BJ (cell line): ENCODE results near the gene FBLN5. TPM values are rescaled to one million over a fixed set of nuclear protein-coding genes. Genes with fewer than 3 reads are reported as not detected.

Experiments
- CTCF ChIA-PET: fragments of 350-600 bp; formaldehyde crosslinking; extraction: SDS; loops from one replicate; lab custom pipeline; 2021; ENCODE audit warnings: antibody characterized with exemption, inconsistent platforms; lab: Yijun Ruan, JAX
- POLR2A ChIA-PET: fragments of 300-600 bp; sonication (Branson Sonifier 250); formaldehyde crosslinking; extraction: SDS; loops from one replicate; lab custom pipeline; 2021; ENCODE audit warnings: antibody characterized with exemption; lab: Charles Lee
- DNase-seq: peaks from one replicate; pipeline ENCODE4 v3.0.0-alpha.2; 2011; ENCODE audit warnings: low read depth
- H3K27me3 ChIP-seq: 2 replicates; pipeline ENCODE4 v1.6.0; 2011; ENCODE audit warnings: low read length; ENCODE audit not compliant: control insufficient read depth, insufficient read depth
- H3K36me3 ChIP-seq: 2 replicates; pipeline ENCODE4 v1.5.1; 2011; ENCODE audit warnings: low read length; ENCODE audit not compliant: control insufficient read depth, insufficient read depth
- H3K4me3 ChIP-seq: 2 replicates; pipeline ENCODE4 v1.5.1; 2011; ENCODE audit warnings: low read depth, mild to moderate bottlenecking, control low read depth, low read length
- CTCF ChIP-seq: IDR thresholded peaks from 2 replicates; pipeline ENCODE4 v1.5.1; 2011; ENCODE audit warnings: low read depth, mild to moderate bottlenecking, control low read depth, inconsistent platforms, low read length, moderate library complexity; ENCODE audit not compliant: insufficient read depth
- polyA plus RNA-seq: library from polyadenylated mRNA; depleted of rRNA; stranded (reverse); fragments of >200 nt; gene quantifications from 2 replicates; pipeline ENCODE4 v1.2.3, GENCODE V29; 2011

FBLN5 gene
- polyA plus RNA-seq, 1 experiment: 158 TPM

DNA sequence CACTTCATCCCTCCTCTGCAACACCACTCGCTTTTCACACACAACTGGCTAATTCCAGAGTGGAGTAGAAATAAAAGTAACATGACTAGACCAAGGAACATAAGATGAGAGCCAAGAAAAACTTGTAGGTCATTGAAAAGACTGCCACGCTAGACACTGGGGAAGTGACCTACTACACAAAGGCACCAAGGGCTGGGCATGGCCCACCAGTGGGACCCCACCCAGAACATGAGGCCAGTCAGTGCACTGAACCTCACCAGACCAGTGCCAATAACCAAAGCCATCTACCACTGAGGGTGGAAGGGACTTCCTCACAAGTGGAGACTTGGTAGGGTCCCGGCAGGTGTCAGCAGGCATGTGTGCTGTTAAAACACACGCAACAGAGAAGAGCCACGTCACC is 19.7 kb downstream of the FBLN5 start:
- CTCF ChIA-PET: interaction anchor here (1.4 kb wide), 1 partner anchor 8 kb away, joined by 3 read pairs; no protein-coding TSS in a partner anchor
- POLR2A ChIA-PET: no interaction called here
- TF ChIP-seq CTCF: no peak
- DNase-seq: no peak
- H3K27me3 ChIP-seq: no peaks in the 10 kb centered on the region
- H3K4me3 ChIP-seq: no peak overlapping the region
- peaks cover 19% of the 10 kb centered on the region for H3K36me3 ChIP-seq

- CTCF ChIA-PET: interaction anchor here (0.7 kb wide), 1 partner anchor 9 kb away, joined by 4 read pairs; no protein-coding TSS in a partner anchor
- POLR2A ChIA-PET: no interaction called here
- no peaks in the 10 kb centered on the region for H3K27me3 ChIP-seq
- peaks cover 18% of the 10 kb centered on the region for H3K36me3 ChIP-seq
- no peak for TF ChIP-seq CTCF
- DNase-seq: no peak
- H3K4me3 ChIP-seq: no peak overlapping the region
Measured at GRCh38 chr14:91927191-91927590, 20.3 kb downstream of the FBLN5 start.

DNA sequence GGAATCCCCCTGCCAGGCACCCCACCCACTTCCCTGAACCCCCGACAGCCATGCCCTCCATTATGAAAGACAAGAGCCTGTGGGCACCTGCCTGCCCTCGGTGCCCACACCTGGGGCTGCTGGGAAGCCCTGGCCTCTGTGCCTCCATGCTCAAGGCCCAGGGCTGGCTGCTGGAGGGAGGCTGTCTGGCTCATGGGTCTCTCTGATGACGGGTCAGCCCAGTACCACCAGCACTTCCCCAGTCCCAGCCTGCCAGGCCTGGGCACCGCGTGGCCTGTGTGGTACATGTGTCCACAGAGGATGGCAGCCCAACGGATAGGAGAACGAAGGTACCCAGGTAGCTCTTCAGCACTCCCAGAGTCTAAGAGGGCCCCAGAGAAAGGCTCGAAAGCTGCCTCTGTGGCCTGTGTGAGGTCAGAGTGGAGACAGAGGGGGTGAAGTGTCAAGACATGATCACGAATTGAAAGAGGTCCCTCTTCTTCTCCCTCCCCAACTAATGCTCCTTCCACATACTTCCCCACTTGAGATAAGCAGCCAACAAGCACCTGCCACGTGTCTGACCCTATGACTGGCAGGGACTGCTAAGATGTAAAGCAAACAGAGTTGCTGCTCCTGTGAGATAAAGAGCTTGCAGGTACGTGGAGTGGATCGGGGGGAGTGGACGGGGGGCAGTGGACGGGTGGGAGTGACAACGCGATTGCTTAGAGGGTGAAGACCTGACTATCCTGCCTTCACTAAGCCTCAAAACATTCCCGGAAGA is 21.2 kb downstream of the FBLN5 start:
- POLR2A ChIA-PET: no interaction called here

GRCh38 chr14:91925727-91926121 is 21.8 kb downstream of the FBLN5 start:
- H3K36me3 ChIP-seq: peaks cover 11% of the 10 kb centered on the region
- no peak for DNase-seq
- no peak overlapping the region for H3K4me3 ChIP-seq
- TF ChIP-seq CTCF: no peak
- POLR2A ChIA-PET: no interaction called here
- H3K27me3 ChIP-seq: no peaks in the 10 kb centered on the region
- CTCF ChIA-PET: interaction anchor here (1.3 kb wide), 1 partner anchor 71 kb away, joined by 3 read pairs; no protein-coding TSS in a partner anchor

More for the DNA sequence above, 21.2 kb downstream of the FBLN5 start:
- no peak for TF ChIP-seq CTCF
- no peak overlapping the region for H3K4me3 ChIP-seq
- H3K36me3 ChIP-seq: peaks cover 13% of the 10 kb centered on the region
- no peaks in the 10 kb centered on the region for H3K27me3 ChIP-seq
- CTCF ChIA-PET: no interaction called here
- no peak for DNase-seq

DNA sequence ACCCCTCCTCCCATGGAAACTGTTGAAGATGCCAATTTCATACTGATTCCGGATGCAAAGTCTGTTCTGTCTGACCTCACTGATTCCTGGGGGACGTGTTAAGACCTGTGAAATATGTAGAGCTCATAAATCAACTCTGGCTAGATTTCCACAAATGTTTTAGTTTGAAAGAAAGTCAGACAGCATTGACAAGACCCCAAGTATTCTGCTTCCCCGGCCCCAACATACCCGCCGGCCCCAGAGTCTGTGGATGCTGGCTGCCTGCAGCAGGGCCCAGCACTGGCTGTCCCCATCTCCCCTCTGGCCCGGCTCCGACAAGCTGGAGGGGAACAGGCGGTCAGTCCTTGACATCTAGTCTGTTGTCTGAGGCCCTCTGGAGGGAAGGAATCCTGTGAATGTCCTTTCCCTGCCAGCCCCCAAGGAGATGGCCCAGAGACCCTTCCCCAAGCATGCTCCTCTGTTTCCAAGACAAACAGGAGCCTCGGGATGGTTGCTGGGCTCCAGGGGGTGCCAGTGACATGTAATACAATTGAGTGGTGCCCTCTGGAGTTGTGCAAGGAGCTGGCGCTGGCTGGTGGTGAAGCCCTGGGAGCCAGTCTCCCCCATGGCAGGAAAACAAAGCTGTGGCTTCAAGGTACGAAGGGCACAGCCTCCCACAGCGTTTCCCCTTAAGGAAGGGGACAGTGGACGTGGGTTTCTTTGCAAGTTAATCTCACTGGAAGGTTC is 22.3 kb downstream of the FBLN5 start:
- no peak for DNase-seq
- POLR2A ChIA-PET: no interaction called here
- CTCF ChIA-PET: interaction anchor here (0.6 to 1.3 kb wide), 2 partner anchors 72 to 293 kb away, joined by 3 read pairs; no protein-coding TSS in a partner anchor

More for the DNA sequence above, 22.3 kb downstream of the FBLN5 start:
- peaks cover 10% of the 10 kb centered on the region for H3K36me3 ChIP-seq
- no peak overlapping the region for H3K4me3 ChIP-seq
- H3K27me3 ChIP-seq: no peaks in the 10 kb centered on the region
- TF ChIP-seq CTCF: no peak
